Activated CD8-positive, alpha-beta T cell treated with anti-CD3 and anti-CD28 coated beads, Interleukin-2, amount 10 ng/mL, durations not matched to agents 7 days and 5 days (primary cell): ENCODE data around the gene CEACAM18. TPM values are rescaled to one million over a fixed set of nuclear protein-coding genes. Genes with fewer than 3 reads are reported as not detected.
A peak's percentile ranks its signal among the peaks of the same experiment; 100 is the strongest.
"Not testable (repeated sequence)": the region's sequence is repeated elsewhere in the genome, so short reads cannot be mapped to it uniquely, and the experiment has no call there.

Source experiments
- ATAC-seq: fragments of 150-1000 bp; cut with Tn5 transposase; one replicate; pipeline ENCODE4 v1.10.0; 2021; ENCODE audit warnings: moderate library complexity
- CTCF ChIA-PET: fragments of 350-600 bp; sonication (Branson Sonifier 250); formaldehyde crosslinking; loops from one replicate; lab custom pipeline; 2021; ENCODE audit warnings: antibody characterized with exemption; lab: Charles Lee
- POLR2A ChIA-PET: fragments of 350-600 bp; sonication (Branson Sonifier 250); formaldehyde crosslinking; loops from one replicate; lab custom pipeline; 2021; ENCODE audit warnings: antibody characterized with exemption; lab: Charles Lee
- DNase-seq: peaks from one replicate; pipeline ENCODE4 v3.0.0-alpha.2; 2020
- H3K27ac Mint-ChIP-seq: one replicate; pipeline ENCODE4 v1.8.0; 2021; ENCODE audit warnings: mild to moderate bottlenecking, mixed read lengths
- H3K27me3 Mint-ChIP-seq: one replicate; pipeline ENCODE4 v1.8.0; 2021; ENCODE audit warnings: low read depth, mixed read lengths
- H3K36me3 Mint-ChIP-seq: one replicate; pipeline ENCODE4 v1.8.0; 2021; ENCODE audit warnings: low read depth, mixed read lengths
- H3K4me1 Mint-ChIP-seq: one replicate; pipeline ENCODE4 v1.8.0; 2021; ENCODE audit warnings: low read depth, mixed read lengths
- H3K4me3 Mint-ChIP-seq: one replicate; pipeline ENCODE4 v1.8.0; 2021; ENCODE audit warnings: mild to moderate bottlenecking, mixed read lengths
- H3K9me3 Mint-ChIP-seq: one replicate; pipeline ENCODE4 v1.8.0; 2022; ENCODE audit warnings: mixed read lengths; ENCODE audit not compliant: insufficient read depth
- total RNA-seq, 2 experiments: library from RNA; stranded (reverse); gene quantifications; one replicate each; pipeline ENCODE4 v1.2.3, GENCODE V29; 2021

The CEACAM18 gene
- total RNA-seq, 2 experiments from 2014 or later, result not detected

DNA sequence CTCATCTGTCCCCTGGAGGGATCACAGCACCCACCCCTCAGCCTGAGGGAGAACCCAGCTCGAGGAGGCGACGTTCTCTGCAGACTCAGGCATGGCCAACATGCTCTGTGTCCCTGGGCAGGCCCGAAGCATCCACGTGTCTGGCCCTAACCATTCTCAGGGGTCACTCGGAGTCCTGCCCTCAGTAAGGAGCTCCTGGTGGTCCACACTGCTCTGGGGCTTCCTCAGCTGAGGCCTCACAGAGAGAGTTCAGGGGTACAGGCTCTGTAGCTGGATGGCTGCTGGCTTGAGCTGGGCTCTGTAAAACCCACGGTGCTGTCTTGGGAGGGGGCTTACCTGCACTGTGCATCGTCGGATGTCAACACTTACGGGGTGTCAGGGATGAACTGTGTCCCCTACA, 15.7 kb upstream of the CEACAM18 start:
- no peak overlapping the region for H3K27ac Mint-ChIP-seq
- ATAC-seq, result no peak
- H3K9me3 Mint-ChIP-seq, result no peaks in the 10 kb centered on the region
- H3K4me1 Mint-ChIP-seq, result peaks cover 18% of the 10 kb centered on the region
- ChIA-PET POLR2A (no interaction called here), CTCF (interaction anchor here (1.0 to 2.1 kb wide), 2 partner anchors 194 to 199 kb away, joined by 3 to 4 read pairs; no protein-coding TSS in a partner anchor)
- no peak for DNase-seq
- peaks cover 50% of the 10 kb centered on the region for H3K27me3 Mint-ChIP-seq
- H3K36me3 Mint-ChIP-seq, result peaks cover 2% of the 10 kb centered on the region
- H3K4me3 Mint-ChIP-seq, result no peak overlapping the region

- peaks cover 55% of the 10 kb centered on the region for H3K27me3 Mint-ChIP-seq
- DNase-seq, CTCF ChIA-PET, H3K36me3 Mint-ChIP-seq, H3K9me3 Mint-ChIP-seq, POLR2A ChIA-PET, H3K27ac Mint-ChIP-seq: not testable (repeated sequence)
- H3K4me1 Mint-ChIP-seq, result peaks cover 26% of the 10 kb centered on the region
- peak; percentile 58 for ATAC-seq
- H3K4me3 Mint-ChIP-seq, result peak overlapping the region; percentile 12
Observed at GRCh38 chr19:51463976-51464581, 14.3 kb upstream of the CEACAM18 start.

GRCh38 chr19:51466723-51467122, 11.6 kb upstream of the CEACAM18 start:
- POLR2A ChIA-PET, result interaction anchor here (1.6 kb wide), 1 partner anchor 20 kb away, joined by 3 read pairs; no protein-coding TSS in a partner anchor
- H3K27me3 Mint-ChIP-seq, result peaks cover 48% of the 10 kb centered on the region
- H3K36me3 Mint-ChIP-seq, result peaks cover 2% of the 10 kb centered on the region
- ATAC-seq, result no peak
- peaks cover 26% of the 10 kb centered on the region for H3K4me1 Mint-ChIP-seq
- DNase-seq, result no peak
- no peak overlapping the region for H3K4me3 Mint-ChIP-seq
- no peak overlapping the region for H3K27ac Mint-ChIP-seq
- H3K9me3 Mint-ChIP-seq, result no peaks in the 10 kb centered on the region
- CTCF ChIA-PET, result interaction anchor here (0.9 to 2.7 kb wide), 3 partner anchors 45 to 190 kb away, joined by 3 to 8 read pairs (median 4); no protein-coding TSS in a partner anchor

DNA sequence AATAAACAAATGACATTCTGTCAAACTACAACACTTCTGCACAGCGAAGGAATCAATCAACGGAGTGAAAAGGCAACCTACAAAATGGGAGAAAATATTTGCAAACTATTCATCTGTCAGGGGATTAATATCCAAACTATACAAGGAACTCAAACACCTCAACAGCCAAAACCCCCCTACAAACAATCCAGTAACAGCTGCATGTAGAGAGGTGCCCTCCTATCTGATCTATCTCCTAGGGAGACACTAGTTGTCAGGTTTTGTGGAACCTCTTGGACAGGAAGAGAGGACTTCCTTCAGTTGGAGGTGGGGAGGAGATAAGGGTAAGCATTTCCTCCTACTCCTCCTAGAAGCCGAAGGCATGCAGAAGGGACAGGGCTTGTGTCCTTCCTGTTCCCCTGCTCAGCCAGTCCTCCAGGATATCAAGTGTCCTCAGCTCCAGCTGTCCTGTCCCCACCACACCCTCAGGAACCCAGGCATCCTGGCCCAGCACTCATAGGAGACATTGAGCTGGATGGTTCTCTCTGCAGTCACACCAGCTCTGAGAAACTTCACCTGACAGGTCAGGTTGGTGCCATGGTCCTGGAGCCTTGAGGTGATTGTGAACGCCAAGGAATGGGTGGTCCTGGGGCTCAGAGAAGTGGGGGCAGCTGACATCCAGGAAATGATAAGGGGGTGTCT, 10.3 kb upstream of the CEACAM18 start:
- DNase-seq, result no peak
- peaks cover 2% of the 10 kb centered on the region for H3K36me3 Mint-ChIP-seq
- no peak overlapping the region for H3K27ac Mint-ChIP-seq
- peaks cover 45% of the 10 kb centered on the region for H3K27me3 Mint-ChIP-seq
- ChIA-PET CTCF (interaction anchor here (0.9 to 2.7 kb wide), 4 partner anchors 46 to 189 kb away, joined by 3 to 8 read pairs (median 4); no protein-coding TSS in a partner anchor), POLR2A (interaction anchor here (1.6 kb wide), 1 partner anchor 19 kb away, joined by 3 read pairs; no protein-coding TSS in a partner anchor)
- ATAC-seq, result no peak
- no peak overlapping the region for H3K4me3 Mint-ChIP-seq
- no peaks in the 10 kb centered on the region for H3K9me3 Mint-ChIP-seq
- peaks cover 28% of the 10 kb centered on the region for H3K4me1 Mint-ChIP-seq

GRCh38 chr19:51468545-51468920, 9.8 kb upstream of the CEACAM18 start:
- H3K4me1 Mint-ChIP-seq, result peaks cover 22% of the 10 kb centered on the region
- DNase-seq, result no peak
- ChIA-PET CTCF (interaction anchor here (0.8 to 2.7 kb wide), 3 partner anchors 31 to 189 kb away, joined by 3 to 8 read pairs (median 4); no protein-coding TSS in a partner anchor), POLR2A (no interaction called here)
- H3K27ac Mint-ChIP-seq, result no peak overlapping the region
- H3K9me3 Mint-ChIP-seq, result no peaks in the 10 kb centered on the region
- no peak for ATAC-seq
- peaks cover 41% of the 10 kb centered on the region for H3K27me3 Mint-ChIP-seq
- peaks cover 2% of the 10 kb centered on the region for H3K36me3 Mint-ChIP-seq
- no peak overlapping the region for H3K4me3 Mint-ChIP-seq

GRCh38 chr19:51469162-51469561, 9.2 kb upstream of the CEACAM18 start:
- H3K4me3 Mint-ChIP-seq, result no peak overlapping the region
- H3K4me1 Mint-ChIP-seq, result peaks cover 20% of the 10 kb centered on the region
- ATAC-seq (no peak), DNase-seq (no peak)
- no peaks in the 10 kb centered on the region for H3K9me3 Mint-ChIP-seq
- H3K27ac Mint-ChIP-seq, result no peak overlapping the region
- H3K36me3 Mint-ChIP-seq, result peaks cover 2% of the 10 kb centered on the region
- H3K27me3 Mint-ChIP-seq, result peaks cover 38% of the 10 kb centered on the region
- POLR2A ChIA-PET, result no interaction called here
- CTCF ChIA-PET, result interaction anchor here (0.6 to 2.7 kb wide), 4 partner anchors 32 to 1412 kb away, joined by 3 to 8 read pairs (median 4); no protein-coding TSS in a partner anchor

DNA sequence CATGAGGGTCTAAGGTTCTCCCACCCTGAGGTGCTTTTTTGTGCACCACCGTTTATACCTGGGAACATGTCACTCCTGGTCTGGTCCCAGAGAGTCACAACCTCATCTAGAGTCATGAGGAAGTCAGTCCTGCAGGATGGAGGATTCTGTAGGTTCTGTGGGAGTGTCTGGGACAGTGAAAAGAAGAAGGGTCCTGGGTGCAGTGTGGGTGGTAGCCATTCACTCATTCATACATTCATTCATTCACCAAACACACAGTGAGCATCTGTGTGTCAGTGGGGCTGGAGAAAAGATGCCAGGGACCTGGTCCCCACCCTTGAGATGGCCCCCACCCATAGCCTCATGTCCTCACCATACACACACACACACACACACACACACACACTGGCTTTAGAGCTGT, 8.7 kb upstream of the CEACAM18 start:
- ChIA-PET CTCF (interaction anchor here (0.6 kb wide), 1 partner anchor 1412 kb away, joined by 3 read pairs; no protein-coding TSS in a partner anchor), POLR2A (no interaction called here)
- H3K27ac Mint-ChIP-seq, result no peak overlapping the region
- no peaks in the 10 kb centered on the region for H3K36me3 Mint-ChIP-seq
- no peak for ATAC-seq
- no peak for DNase-seq
- H3K4me3 Mint-ChIP-seq, result no peak overlapping the region
- peaks cover 37% of the 10 kb centered on the region for H3K27me3 Mint-ChIP-seq
- no peaks in the 10 kb centered on the region for H3K9me3 Mint-ChIP-seq
- peaks cover 17% of the 10 kb centered on the region for H3K4me1 Mint-ChIP-seq

GRCh38 chr19:51470966-51471365, 7.4 kb upstream of the CEACAM18 start:
- peaks cover 17% of the 10 kb centered on the region for H3K4me1 Mint-ChIP-seq
- no peaks in the 10 kb centered on the region for H3K36me3 Mint-ChIP-seq
- POLR2A ChIA-PET, result no interaction called here
- H3K27ac Mint-ChIP-seq, result no peak overlapping the region
- peaks cover 28% of the 10 kb centered on the region for H3K27me3 Mint-ChIP-seq
- ATAC-seq, result no peak
- no peak for DNase-seq
- H3K9me3 Mint-ChIP-seq, result no peaks in the 10 kb centered on the region
- H3K4me3 Mint-ChIP-seq, result no peak overlapping the region
- CTCF ChIA-PET, result interaction anchor here (0.9 to 1.2 kb wide), 3 partner anchors 49 to 312 kb away, joined by 3 to 8 read pairs (median 4); no protein-coding TSS in a partner anchor

DNA sequence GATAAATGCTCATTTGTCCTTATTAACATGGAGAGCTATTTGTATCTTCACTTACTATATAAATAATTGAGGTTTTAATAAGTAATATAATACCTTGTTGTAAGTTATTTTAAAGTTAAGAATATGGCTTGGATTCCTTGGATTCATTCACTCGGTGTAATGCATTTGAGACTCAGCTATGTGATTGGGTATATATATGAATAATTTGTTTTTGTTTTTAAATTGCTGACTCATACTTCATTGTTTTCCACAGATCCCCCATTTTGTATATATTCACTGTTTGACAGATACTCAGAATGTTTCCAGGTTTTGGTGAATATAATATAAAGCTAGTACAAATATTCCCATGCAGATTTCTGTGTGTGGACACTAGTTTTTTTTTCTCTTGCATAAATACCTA, 6.8 kb upstream of the CEACAM18 start:
- peaks cover 24% of the 10 kb centered on the region for H3K27me3 Mint-ChIP-seq
- H3K4me3 Mint-ChIP-seq, result no peak overlapping the region
- ChIA-PET CTCF (interaction anchor here (0.7 to 2.4 kb wide), 6 partner anchors 30 to 313 kb away, joined by 3 to 11 read pairs (median 6); no protein-coding TSS in a partner anchor), POLR2A (no interaction called here)
- DNase-seq (no peak), ATAC-seq (no peak)
- peaks cover 17% of the 10 kb centered on the region for H3K4me1 Mint-ChIP-seq
- no peak overlapping the region for H3K27ac Mint-ChIP-seq
- H3K36me3 Mint-ChIP-seq, result no peaks in the 10 kb centered on the region
- H3K9me3 Mint-ChIP-seq, result no peaks in the 10 kb centered on the region

GRCh38 chr19:51472607-51473006, 5.7 kb upstream of the CEACAM18 start:
- ATAC-seq, result no peak
- no peak for DNase-seq
- Mint-ChIP-seq H3K4me1 (peaks cover 15% of the 10 kb centered on the region), H3K27me3 (peaks cover 18% of the 10 kb centered on the region), H3K36me3 (no peaks in the 10 kb centered on the region), H3K9me3 (no peaks in the 10 kb centered on the region), H3K4me3 (no peak overlapping the region), H3K27ac (no peak overlapping the region)
- ChIA-PET CTCF (interaction anchor here (0.6 to 5.0 kb wide), 26 partner anchors 11 to 220 kb away, joined by 3 to 53 read pairs (median 5); partner anchors contain the start of gene ETFB), POLR2A (no interaction called here)

- ChIA-PET CTCF (interaction anchor here (0.6 to 5.0 kb wide), 28 partner anchors 12 to 220 kb away, joined by 3 to 53 read pairs (median 4); partner anchors contain the start of genes ETFB and SIGLEC5), POLR2A (no interaction called here)
- Mint-ChIP-seq H3K9me3 (no peaks in the 10 kb centered on the region), H3K36me3 (no peaks in the 10 kb centered on the region), H3K27me3 (peaks cover 14% of the 10 kb centered on the region), H3K4me3 (no peak overlapping the region), H3K27ac (no peak overlapping the region), H3K4me1 (peaks cover 10% of the 10 kb centered on the region)
- peak; percentile 89 for DNase-seq
- ATAC-seq, result peak; percentile 79
Observed at GRCh38 chr19:51473009-51473707, 5.2 kb upstream of the CEACAM18 start.
